ENCODE data around the gene WDFY1.

Gene WDFY1

DNA sequence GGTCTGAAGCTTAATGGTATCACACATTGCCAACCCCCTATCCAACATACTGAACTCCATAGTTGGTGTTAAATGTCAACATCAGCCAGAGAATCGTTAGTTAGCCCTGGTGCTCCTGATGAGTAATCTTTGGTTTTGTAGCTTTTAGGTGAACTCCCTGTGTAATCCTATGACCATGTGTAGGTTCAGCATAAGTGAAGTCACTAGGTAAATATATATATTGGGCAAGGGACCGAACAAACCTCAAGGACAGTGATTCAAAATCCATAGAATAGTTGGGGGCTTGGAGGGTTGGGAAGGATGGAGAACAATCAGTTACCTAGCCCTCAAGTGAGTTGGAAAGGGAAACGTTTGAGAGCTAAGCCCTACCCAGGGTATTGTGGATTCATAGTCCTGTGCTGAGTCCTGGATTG, 91.7 kb downstream of the WDFY1 start:
- DNase-seq: no peak

DNA sequence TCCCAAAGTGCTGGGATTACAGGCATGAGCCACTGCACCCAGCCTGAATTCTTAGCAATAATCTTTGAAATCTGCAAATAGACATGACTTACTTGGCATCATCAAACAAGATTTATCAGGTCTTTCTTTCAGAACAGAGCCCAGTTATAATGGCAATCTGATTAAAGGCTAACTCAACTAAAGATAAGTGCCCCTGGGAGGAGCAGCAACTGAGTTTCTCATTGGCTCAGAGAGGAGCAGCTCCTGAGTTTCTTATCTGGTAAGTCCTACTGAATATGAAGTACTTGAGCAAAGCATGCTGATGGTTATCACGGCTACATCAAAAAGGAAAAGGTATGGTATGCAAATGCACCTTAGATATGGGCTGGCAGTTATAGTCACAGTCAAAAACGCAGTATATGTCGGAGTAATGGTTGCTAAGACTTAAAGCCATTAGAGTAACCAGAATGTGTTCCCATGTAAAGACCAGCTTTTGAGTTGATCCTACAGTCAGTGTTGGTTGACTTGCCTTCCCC, 92.8 kb downstream of the WDFY1 start:
- no peak for DNase-seq

DNA sequence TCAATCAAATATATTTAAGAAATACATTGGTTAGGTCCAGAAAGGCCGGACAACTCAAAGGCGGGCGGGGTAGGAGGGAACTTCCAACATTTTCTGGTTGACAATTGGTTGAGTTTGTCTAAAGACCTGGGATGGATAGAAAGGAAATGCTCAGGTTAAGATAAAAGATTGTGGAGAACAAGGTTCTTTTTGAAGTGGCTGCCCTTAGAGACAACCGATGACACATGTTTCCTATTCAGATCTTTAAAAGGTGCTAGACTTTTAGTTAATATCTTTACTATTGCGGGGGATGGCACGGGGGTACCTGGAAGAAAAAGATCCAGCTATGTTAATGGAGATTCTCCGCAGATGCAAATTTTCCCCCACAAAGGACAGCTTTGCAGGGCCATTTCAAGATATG, 97.7 kb downstream of the WDFY1 start:
- no peak for DNase-seq

DNA sequence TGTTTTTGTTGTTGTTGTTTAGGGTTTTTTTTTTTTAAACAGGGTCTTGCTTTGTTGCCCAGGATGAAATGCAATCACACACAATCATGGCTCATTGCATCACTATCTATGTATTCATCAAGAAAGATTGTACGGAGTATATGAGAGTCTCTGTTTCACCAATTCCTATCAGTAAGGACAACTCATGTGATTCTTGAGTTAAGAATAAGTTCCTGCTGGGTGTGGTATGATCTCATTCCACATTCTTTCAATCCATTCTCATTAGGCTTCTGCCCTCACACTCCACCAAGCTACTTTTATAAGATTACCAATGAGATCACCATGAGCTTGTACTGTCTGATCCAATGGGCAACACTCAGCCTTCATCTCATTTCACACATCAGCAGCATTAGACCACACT, 98.6 kb downstream of the WDFY1 start:
- DNase-seq: no peak

DNA sequence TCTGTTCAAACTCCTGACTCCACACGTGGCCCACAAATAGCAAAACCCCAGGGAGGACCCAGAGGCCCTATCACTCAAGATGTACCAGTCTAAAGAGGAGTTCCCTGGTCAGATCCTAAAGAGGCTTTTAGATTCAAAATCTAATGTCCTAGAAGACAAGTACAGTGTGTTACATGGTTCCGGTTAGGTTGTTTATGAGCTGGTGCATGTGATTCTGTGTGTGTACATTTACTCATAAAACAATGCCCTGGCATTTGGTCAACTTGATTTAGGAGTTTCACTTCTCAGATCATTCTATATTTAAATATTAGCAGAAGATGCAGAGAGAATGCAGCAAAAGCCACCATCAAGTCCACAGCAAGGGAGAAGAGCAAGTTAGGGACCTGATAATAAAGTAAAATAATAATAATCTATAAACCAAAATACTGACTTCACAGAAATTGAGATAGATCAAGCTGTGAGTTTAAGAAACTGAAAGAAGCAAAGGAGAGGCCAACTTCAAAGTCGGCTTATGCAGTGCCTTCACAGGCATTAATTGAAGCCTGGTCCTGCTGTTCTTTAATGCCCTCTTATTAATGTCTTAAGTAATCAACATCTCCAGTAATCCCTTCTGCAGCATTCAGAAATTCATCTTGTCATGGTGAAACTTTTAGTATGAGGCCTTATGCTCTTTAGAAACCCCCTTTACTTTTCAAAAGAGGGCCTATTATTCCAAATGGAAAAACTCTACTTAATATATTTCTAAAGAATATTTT, 103.5 kb downstream of the WDFY1 start:
- no peak for DNase-seq

DNA sequence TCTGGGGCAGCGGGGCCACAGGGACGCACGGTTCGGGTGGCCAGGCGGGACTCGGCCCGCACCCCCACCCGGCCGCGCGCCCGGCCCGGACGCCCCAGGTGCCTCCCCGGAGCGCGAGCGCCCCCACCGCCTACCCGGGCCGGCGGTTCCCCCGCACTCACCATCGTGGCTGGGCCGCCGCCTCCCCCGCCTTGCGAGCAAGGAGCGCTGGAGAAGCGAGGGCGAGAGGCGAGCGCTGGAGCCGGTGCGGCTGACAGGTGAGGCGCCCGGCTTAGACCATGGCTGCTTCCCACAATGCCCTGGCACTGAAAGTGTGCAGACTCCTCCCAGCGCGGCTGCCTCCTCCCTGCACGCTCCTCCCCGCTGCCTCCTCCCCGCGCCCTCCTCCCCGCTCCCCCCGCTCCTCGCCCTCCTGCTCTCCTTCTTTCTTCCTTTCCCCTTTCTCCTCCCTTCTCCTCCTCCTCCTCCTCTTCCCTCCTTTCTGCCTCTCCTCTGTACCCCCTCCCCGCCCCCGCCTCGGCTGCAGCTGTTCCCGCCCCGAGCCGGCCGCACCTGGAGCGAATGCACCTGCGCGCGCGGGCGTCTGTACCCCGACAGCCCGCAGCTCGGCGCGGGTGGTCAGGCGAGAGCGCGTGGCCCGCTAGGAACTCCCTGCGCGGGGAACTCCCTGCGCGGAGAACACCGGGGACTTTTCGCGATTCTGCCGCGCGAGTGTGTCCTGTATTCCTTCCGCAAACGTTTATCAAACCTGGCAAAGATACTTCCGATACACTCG, 107.7 kb downstream of the WDFY1 start, which contains the start of gene AP1S3:
Gene AP1S3 (minus strand): TSS at position 296 of the 775 bp plus-strand sequence. CDS start 132 bp downstream, at position 164.
- peak; percentile 73 for DNase-seq

DNA sequence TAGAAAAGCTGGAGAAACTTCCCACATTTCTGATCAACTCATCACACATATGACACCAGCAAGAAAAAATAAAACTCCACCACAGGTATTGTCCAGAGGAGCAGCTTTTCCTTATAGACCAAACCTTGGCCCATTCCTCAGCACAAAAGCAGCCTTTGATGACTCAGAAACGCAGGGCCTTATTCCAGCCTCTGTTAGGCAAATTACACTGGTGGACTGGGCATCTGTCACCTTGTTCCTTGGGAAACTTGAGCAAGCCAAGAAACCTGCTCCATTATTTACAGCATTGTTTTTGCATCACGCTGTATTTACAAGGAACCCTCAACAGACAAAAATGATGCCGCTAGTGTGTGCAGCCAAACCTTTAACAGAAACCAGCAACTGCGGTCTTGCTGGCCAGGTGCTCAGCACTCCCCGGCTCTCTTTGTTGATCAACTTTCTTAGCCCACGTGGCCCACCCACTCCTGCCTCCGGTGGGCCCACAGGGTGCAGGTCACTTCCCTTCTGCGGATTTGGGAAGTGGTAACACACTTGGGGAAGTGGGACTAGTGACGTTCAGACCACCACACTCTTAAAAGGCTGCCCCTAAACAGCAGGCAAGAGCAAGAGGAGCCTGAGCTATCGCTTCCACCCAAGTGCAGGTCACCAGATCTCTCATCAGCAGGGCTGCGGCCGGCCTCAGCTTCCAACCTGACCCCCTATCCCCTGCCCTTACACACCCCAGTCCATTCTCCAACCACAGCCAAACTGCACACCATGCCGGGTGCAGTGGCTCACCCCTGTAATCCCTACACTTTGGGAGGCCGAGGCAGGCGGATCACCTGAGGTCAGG, 109.2 kb downstream of the WDFY1 start:
- DNase-seq: no peak

DNA sequence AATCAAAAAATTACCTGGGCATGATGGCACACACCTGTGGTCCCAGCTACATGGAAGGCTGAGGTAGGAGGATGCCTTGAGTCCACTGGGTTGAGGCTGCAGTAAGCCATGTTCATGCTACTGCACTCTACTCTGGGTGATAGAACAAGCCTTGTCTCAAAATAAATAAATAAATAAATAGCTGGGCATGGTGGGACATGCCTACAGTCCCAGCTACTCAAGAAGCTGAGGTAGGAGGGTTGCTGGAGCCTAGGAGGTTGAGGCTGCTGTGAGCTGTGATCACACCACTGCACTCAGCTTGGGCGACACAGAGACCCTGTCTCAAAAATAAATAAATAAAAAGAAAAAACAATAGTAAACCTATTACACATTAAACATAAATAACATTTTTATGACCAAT, 110.7 kb downstream of the WDFY1 start:
- no peak for DNase-seq

DNA sequence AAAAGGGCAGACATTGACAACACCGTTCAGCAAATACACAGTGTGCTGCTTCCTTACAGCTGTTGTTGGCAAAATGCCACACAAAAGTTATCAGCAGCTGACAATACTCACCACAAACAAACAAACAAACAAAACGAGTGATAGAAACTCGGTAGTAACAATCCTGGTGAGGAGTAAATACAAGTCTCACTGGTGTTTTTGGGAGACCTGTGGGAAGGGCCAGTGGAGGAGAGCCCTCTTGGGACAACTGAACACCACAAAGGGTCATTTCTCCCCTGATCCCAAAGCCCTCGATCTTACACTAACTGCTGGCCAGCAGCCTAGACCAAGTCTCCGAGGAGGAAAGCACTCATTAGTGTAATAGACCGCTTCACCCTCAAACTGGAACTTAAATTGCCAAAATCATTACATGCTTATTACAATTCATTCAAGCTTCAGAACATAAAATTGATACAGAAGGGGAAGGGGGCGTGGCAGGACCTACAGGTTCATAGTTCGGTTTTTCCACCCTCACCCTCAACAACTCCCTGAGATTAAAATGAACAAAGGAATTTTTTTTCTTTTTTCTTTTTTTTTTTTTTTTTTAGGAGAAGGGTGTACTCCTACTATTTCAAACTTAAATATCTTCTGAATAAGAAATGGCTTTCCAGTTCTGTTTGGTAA, 112.8 kb downstream of the WDFY1 start:
- no peak for DNase-seq

DNA sequence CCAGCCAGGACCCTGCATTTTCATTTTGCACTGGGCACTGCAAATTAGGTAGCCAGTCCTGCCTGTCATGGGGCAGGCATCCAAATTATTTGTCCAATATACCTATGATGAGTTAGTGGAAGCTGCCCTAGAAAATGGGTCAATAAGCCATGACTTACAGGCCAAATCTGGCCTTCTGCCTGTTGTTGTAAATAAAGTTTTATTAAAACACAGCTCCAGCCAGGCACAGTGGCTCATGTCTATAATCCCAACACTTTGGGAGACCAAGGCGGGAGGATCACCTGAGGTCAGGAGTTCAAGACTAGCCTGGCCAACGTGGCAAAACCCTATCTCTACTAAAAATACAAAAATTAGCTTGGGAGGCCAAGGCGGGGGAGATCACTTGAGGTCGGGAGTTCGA, 116.0 kb downstream of the WDFY1 start:
- DNase-seq: no peak

DNA sequence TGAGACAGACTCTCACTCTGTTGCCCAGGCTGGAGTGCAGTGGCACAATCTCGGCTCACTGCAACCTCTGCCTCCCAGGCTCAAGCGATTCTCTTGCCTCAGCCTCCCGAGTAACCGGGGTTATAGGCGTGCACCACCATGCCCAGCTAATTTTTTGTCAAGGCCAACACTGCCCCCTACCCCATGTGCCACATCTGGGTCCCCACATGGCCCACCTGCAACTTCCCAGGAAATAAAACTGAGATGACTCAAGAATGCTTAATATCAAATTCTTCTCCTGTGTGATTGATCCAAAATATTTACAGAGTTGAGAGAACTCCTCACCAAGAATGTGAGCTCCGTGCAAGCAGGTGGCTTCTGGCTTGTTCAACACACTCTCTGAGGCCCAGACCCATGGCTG, 116.8 kb downstream of the WDFY1 start:
- DNase-seq: no peak

DNA sequence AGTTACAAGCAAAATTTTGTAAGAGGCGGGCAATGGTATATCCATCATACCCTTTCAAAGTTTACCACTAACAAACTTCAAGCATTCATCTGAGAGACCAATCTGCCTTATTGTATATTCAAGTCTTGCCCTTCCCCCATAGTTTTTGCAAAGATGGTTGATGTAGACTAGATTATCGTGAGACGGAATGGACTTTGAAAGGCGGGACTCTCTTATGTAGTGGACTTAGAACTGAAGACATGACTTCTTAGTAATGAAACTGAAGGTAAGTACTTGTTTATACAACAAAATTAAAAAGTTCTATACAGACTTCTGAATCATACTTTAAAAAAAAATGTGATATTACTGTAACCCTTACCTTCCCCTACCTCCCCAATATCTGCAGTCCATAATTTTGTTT, 118.1 kb downstream of the WDFY1 start:
- DNase-seq: no peak
